Measurements from ENCODE around the gene BPI. TPM values are rescaled to one million over a fixed set of nuclear protein-coding genes. Genes with fewer than 3 reads are reported as not detected.

Gene BPI
- polyA plus RNA-seq, 1 of the 3 experiments (the other 2 are of a cell fraction), result not detected

GRCh38 chr20:38266426-38266825 is 37.5 kb upstream of the BPI start:
- Histone ChIP-seq H3K36me3 (replicated peaks in 1 of 2; ENCODE audit: control insufficient read depth in 1 of 2, insufficient read depth in 2 of 2, low read length in 1 of 2) (no peaks in the 10 kb centered on the region), H3K9me3 (no peaks in the 10 kb centered on the region), H3K79me2 (ENCODE audit: insufficient read depth) (no peaks in the 10 kb centered on the region), H4K20me1 (ENCODE audit: insufficient read depth) (no peaks in the 10 kb centered on the region), H3K4me2 (no peak overlapping the region), H2AFZ (ENCODE audit: low read depth) (no peak overlapping the region), H3K4me3 (ENCODE audit: low read depth in 2 of 2, low read length in 1 of 2) (no peak overlapping the region), H3K9me2 (no peaks in the 10 kb centered on the region), H3F3A (replicated peaks; ENCODE audit: insufficient read depth) (peaks cover 5% of the 10 kb centered on the region), H3K9ac (no peak overlapping the region), H3K4me1 (ENCODE audit: control insufficient read depth in 1 of 2, insufficient read depth in 2 of 2, low read depth in 1 of 2, low read length in 1 of 2) (peaks cover 0 to 7% of the 10 kb centered on the region in 2 experiments; a peak in 2 of 4 replicates), H3K27ac (ENCODE audit: low read depth in 2 of 2, low read length in 1 of 2) (no peak overlapping the region), H3K27me3 (ENCODE audit: insufficient read depth) (no peaks in the 10 kb centered on the region)
- DNase-seq, result no peak
- TF ChIP-seq NFIC (IDR thresholded peaks at IDR 0.05; ENCODE audit: borderline replicate concordance), result no peak
- TF ChIP-seq RAD21 (IDR thresholded peaks at IDR 0.05; ENCODE audit: low read length), result no peak
- TF ChIP-seq ELF1 (IDR thresholded peaks at IDR 0.05), result no peak
- no peak for TF ChIP-seq USF2 (IDR thresholded peaks at IDR 0.05; ENCODE audit: borderline replicate concordance, low read depth, low read length)
- TF ChIP-seq POLR2AphosphoS5 (IDR thresholded peaks at IDR 0.05; ENCODE audit: low read depth, low read length), result no peak
- ChIA-PET CTCF (interaction anchor here (1.7 kb wide), 1 partner anchor 209 kb away, joined by 3 read pairs; no protein-coding TSS in a partner anchor), POLR2A (no interaction called here)
- WGBS (ENCODE audit: low lambda C conversion rate), result 85% methylated on average over 2 of the region's 2 CpGs

GRCh38 chr20:38267296-38267695 is 36.7 kb upstream of the BPI start:
- no peaks in the 10 kb centered on the region for H3K36me3 ChIP-seq (replicated peaks in 1 of 2; ENCODE audit: control insufficient read depth in 1 of 2, insufficient read depth in 2 of 2, low read length in 1 of 2)
- no peak overlapping the region for H3K4me3 ChIP-seq (ENCODE audit: low read depth in 2 of 2, low read length in 1 of 2)
- CTCF ChIA-PET, result no interaction called here
- H3F3A ChIP-seq (replicated peaks; ENCODE audit: insufficient read depth), result peaks cover 9% of the 10 kb centered on the region
- H3K79me2 ChIP-seq (ENCODE audit: insufficient read depth), result no peaks in the 10 kb centered on the region
- H3K9me2 ChIP-seq, result no peaks in the 10 kb centered on the region
- no peak overlapping the region for H3K4me2 ChIP-seq
- peaks cover 0 to 12% of the 10 kb centered on the region in 2 experiments; a peak in 2 of 4 replicates for H3K4me1 ChIP-seq (ENCODE audit: control insufficient read depth in 1 of 2, insufficient read depth in 2 of 2, low read depth in 1 of 2, low read length in 1 of 2)
- 58% methylated on average over 2 of the region's 2 CpGs for WGBS (ENCODE audit: low lambda C conversion rate)
- H3K9me3 ChIP-seq, result no peaks in the 10 kb centered on the region
- no peaks in the 10 kb centered on the region for H4K20me1 ChIP-seq (ENCODE audit: insufficient read depth)
- no peak for DNase-seq
- POLR2A ChIA-PET, result no interaction called here
- no peak overlapping the region for H2AFZ ChIP-seq (ENCODE audit: low read depth)
- no peak for TF ChIP-seq TEAD4 (IDR thresholded peaks at IDR 0.05; ENCODE audit: borderline replicate concordance, insufficient read depth)
- no peaks in the 10 kb centered on the region for H3K27me3 ChIP-seq (ENCODE audit: insufficient read depth)
- no peak overlapping the region for H3K27ac ChIP-seq (ENCODE audit: low read depth in 2 of 2, low read length in 1 of 2)
- H3K9ac ChIP-seq, result no peak overlapping the region

GRCh38 chr20:38267901-38268514 is 35.9 kb upstream of the BPI start:
- Histone ChIP-seq H3K27me3 (ENCODE audit: insufficient read depth) (no peaks in the 10 kb centered on the region), H3K4me2 (no peak overlapping the region), H3K9me2 (no peaks in the 10 kb centered on the region), H3K36me3 (replicated peaks in 1 of 2; ENCODE audit: control insufficient read depth in 1 of 2, insufficient read depth in 2 of 2, low read length in 1 of 2) (no peaks in the 10 kb centered on the region), H3F3A (replicated peaks; ENCODE audit: insufficient read depth) (peaks cover 9% of the 10 kb centered on the region), H2AFZ (ENCODE audit: low read depth) (no peak overlapping the region), H3K79me2 (ENCODE audit: insufficient read depth) (no peaks in the 10 kb centered on the region), H3K4me3 (ENCODE audit: low read depth in 2 of 2, low read length in 1 of 2) (no peak overlapping the region), H3K9ac (no peak overlapping the region), H3K9me3 (no peaks in the 10 kb centered on the region), H3K27ac (ENCODE audit: low read depth in 2 of 2, low read length in 1 of 2) (no peak overlapping the region), H3K4me1 (ENCODE audit: control insufficient read depth in 1 of 2, insufficient read depth in 2 of 2, low read depth in 1 of 2, low read length in 1 of 2) (peaks cover 0 to 19% of the 10 kb centered on the region in 2 experiments; a peak in 2 of 4 replicates), H4K20me1 (ENCODE audit: insufficient read depth) (no peaks in the 10 kb centered on the region)
- ChIA-PET CTCF (no interaction called here), POLR2A (no interaction called here)
- no peak for DNase-seq
- WGBS (ENCODE audit: low lambda C conversion rate), result 52% methylated on average over 5 of the region's 5 CpGs
- no peak for TF ChIP-seq TEAD4 (IDR thresholded peaks at IDR 0.05; ENCODE audit: borderline replicate concordance, insufficient read depth)
- TF ChIP-seq, protein P1, sequence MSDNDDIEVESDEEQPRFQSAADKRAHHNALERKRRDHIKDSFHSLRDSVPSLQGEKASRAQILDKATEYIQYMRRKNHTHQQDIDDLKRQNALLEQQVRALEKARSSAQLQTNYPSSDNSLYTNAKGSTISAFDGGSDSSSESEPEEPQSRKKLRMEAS (IDR thresholded peaks at IDR 0.05; ENCODE audit: low read depth), result no peak
- TF ChIP-seq YY1 (IDR thresholded peaks at IDR 0.05; ENCODE audit: low read depth), result no peak
- TF ChIP-seq, protein P2, sequence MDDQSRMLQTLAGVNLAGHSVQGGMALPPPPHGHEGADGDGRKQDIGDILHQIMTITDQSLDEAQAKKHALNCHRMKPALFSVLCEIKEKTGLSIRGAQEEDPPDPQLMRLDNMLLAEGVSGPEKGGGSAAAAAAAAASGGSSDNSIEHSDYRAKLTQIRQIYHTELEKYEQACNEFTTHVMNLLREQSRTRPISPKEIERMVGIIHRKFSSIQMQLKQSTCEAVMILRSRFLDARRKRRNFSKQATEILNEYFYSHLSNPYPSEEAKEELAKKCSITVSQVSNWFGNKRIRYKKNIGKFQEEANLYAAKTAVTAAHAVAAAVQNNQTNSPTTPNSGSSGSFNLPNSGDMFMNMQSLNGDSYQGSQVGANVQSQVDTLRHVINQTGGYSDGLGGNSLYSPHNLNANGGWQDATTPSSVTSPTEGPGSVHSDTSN (IDR thresholded peaks at IDR 0.05), result no peak
- no peak for TF ChIP-seq RFX5 (IDR thresholded peaks at IDR 0.05; ENCODE audit: low read length)
- TF ChIP-seq FOSL2 (IDR thresholded peaks at IDR 0.05; ENCODE audit: borderline replicate concordance, low read depth), result no peak
- TF ChIP-seq RCOR1 (IDR thresholded peaks at IDR 0.05; ENCODE audit: low read length), result no peak
- no peak for TF ChIP-seq USF2 (IDR thresholded peaks at IDR 0.05; ENCODE audit: borderline replicate concordance, low read depth, low read length)
- TF ChIP-seq CHD2 (IDR thresholded peaks at IDR 0.05; ENCODE audit: low read length, partially characterized antibody), result no peak
- TF ChIP-seq EP300 (IDR thresholded peaks at IDR 0.05; ENCODE audit: borderline replicate concordance in 1 of 2, low read depth in 1 of 2, low read length in 1 of 2), result no peak
- no peak for TF ChIP-seq ELF1 (IDR thresholded peaks at IDR 0.05)
- TF ChIP-seq CTCF (IDR thresholded peaks at IDR 0.05), result no peak
- TF ChIP-seq GABPA (IDR thresholded peaks at IDR 0.05; ENCODE audit: low read depth), result no peak
- TF ChIP-seq MEF2A (IDR thresholded peaks at IDR 0.05; ENCODE audit: borderline replicate concordance, low read depth), result no peak
- no peak for TF ChIP-seq JUND (IDR thresholded peaks at IDR 0.05)

Data from SK-N-SH (cell line).